T47D (cell line): Measurements from ENCODE around the gene CELSR1.

Experiments used
- DNase-seq, 2 experiments: peaks; one replicate each; pipeline versions ENCODE4 v3.0.0 to v3.0.0-alpha.2; 2011 to 2012; ENCODE audit warnings: low read depth in 1 of 2, low spot score in 1 of 2
- JUND ChIP-seq: IDR thresholded peaks from 2 replicates; pipeline ENCODE4 v1.6.1; 2012; ENCODE audit warnings: low read depth
- in situ Hi-C: cut with HindIII; loops from 2 replicates; pipeline ENCODE4 v1.10.0; 2016; ENCODE audit warnings: low sequenced_read_pairs, low pct_unique_long_range_greater_than_20kb

Gene CELSR1

DNA sequence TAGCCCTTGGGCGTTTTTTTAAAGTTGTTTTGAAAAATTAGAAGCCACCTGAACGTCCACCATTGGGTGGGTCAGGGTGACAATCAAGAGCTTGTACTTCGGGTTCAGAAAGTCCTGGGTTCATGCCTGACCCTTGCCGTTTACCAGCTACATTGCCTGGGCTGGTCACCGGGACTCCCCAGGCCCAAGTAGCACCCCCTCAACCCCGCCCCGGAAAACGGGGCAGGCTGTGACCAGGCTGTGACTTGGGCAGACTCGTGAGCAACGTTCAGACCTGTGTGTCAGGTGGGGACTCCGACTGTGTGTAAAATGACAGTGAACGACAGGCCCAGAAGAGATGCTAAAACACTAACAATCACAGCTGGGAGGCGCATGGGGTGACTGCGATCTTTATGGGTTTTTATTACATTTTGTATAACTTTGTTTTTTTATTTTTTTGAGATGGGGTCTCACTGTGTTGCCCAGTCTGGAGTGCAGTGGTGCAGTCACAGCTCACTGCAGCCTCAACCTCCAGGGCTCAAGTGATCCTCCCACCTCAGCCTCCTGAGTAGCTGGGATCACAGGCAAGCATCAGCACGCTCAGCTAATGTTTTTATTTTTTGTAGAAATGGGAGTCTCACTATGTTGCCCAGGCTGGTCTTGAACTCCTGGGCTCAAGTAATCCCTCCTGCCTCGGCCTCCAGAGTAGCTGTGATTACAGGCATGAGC, 145.1 kb downstream of the CELSR1 start:
- no peak for TF ChIP-seq JUND
- in situ Hi-C loops: no loop called here
- DNase-seq: no peak

DNA sequence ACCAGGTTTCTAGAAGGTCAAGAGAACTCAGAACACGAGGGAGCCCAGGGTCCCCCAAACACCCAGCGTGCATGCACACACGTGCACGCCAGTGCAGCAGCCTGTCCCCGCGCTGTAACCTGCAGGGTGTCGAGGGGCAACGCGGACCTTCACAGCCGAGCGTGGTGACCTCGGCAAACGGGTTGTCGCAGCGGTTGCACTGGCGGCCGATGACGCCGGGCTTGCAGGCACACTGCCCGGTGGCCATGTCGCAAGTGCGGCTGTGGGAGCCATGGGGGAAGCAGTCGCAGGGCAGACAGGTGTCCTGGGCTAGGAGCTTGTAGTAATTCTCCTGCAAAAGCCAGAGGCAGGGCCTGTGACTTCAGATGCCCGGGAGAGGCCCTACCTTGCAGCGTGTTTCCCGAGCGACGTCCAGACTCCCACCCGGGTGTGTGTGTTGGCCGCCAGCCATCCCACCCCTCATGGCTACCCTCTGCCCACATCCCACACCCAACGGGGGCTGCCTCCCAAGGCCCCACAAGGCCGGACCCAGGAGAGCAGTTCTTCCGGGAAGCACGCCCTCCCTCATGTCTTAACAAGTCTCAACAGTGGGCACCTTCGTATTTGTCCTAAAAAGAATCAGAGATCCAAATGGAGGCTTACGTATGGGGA, 145.8 kb downstream of the CELSR1 start:
- in situ Hi-C loops: no loop called here
- DNase-seq: no peak
- TF ChIP-seq JUND: no peak

DNA sequence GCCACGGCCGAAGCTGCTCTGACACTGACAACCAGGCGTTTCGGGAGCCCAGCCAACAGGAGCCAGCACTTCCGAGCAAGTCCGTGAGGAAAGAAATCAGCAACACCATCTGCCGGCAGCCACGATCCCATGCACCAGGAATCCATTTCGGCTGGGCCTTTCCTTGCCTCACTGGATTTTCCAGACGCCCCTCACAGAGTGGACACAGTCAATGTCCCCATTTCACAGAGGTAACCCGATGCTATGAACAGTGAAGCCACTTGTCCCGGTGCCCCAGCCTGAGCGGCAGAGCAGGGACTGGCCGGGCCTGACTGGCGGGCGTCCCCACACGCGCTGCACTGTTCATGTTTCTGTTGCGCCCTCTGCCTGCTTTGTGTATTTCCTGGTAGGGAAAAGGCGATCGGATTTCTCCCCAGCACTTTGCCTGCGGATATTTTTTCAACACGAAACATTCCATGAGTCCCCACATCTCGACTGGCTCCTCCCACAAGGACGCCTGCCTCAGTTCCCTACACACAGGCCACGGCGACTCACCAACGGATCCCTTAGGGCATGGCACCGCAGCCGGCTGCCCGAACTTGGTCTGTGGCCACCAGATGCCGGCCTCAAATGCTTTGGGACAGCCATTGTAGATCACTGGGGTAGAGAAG, 146.6 kb downstream of the CELSR1 start:
- peak in 1 of 2 experiments; percentile 37 for DNase-seq
- in situ Hi-C loops: no loop called here
- no peak for TF ChIP-seq JUND

DNA sequence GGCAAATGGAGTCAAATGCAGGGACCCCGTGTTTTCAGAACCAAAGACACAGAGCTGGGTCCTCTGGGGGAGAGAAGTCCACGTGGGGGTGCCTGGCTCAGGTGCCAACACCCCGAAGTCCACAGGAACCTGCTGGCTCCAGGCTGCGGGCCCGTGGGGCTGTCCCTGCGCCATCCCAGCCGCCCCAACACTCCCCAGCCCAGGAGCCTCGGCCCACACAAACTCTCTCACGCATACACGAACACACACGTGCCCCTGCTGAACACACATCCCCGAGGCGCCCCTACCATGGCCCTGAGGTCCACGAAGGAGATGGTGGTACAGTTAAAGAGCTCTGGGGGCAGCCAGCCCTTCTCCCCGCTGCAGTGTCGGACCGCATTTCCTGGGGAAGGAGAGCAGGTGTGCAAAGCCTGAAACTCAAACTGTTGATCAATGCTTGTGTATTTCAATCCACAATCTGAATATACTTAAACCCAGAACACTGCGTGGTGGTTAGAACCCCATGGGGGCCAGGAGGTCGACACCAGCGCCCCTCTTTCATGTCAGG, 147.2 kb downstream of the CELSR1 start:
- in situ Hi-C loops: no loop called here
- no peak for TF ChIP-seq JUND
- no peak for DNase-seq

DNA sequence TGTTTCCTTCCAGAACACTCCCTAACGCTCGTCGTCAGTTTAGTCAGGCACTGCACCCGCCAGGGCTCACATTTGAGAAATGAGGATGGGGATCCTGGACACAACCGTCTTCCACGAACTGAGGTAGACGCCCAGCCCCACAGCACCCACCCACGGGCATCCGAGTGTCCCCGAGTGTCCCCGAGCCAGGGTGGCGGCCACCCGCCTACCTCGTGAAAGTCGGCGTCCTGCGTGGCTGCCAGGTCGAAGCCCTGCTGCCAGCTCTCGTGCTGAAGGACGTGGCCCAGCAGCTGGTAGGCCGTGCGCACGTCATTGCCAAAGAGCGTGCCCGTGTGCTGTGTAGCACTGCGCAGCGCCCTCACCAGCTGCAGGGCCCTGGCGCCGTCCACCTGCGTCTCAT, 148.3 kb downstream of the CELSR1 start:
- TF ChIP-seq JUND: no peak
- in situ Hi-C loops: no loop called here
- no peak for DNase-seq

DNA sequence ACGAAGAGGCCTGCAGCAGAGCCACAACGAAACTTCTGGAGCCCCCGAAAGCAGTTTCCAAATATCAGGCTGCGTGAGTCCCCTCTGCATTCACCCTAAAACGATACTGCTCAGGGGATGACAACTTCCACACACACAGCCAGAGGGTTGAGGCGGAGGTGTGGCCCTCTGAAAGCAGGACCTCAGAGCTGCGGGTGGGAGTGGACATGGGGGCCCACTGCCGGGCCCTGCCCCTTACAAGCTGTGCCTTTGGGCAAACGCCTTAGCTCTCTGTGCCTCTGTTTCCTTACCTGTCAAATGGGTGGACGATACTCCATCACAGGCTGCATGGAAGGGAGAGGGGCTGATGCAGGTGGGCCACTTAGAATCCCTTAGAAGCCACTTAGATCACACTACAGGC, 148.8 kb downstream of the CELSR1 start:
- in situ Hi-C loops: no loop called here
- DNase-seq: no peak
- TF ChIP-seq JUND: no peak

DNA sequence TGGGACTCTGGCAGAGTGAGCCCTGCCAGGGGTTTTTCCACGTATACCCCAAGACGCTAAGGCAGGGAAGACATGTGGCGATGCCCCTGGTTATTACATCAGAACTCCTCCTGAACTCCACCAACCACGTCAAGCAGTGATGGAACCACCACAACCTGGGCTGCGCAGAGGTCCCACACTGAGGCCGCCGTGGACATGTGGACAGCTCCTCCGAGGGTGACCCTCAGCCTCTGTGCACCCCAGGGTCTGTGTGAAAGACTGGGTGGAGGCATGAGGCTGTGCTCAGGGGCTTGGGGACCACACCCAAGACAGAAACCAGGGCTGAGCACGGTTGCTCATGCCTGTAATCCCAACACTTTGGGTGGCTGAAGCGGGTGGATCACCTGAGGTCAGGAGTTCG, 149.7 kb downstream of the CELSR1 start:
- TF ChIP-seq JUND: no peak
- DNase-seq: no peak
- in situ Hi-C loops: no loop called here

DNA sequence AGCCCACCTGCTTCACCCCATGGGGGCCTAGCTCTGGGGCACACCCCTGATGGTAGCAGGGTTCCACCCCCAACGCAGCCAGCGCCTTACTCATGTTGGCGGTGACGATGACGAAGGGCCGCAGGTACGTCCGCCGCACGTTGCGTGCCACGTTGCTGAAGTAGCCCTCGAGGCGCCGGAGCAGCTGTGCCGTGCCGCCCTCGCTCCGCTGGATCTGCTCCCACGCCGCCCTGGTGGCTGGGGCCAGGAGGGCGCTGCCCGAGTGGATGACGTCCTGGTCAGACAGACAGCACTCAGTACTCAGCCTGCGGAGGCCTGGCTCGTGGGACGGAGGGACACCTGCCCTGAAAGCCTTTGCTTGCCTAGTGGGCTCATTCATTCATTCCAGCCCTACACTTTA, 151.1 kb downstream of the CELSR1 start:
- DNase-seq: no peak
- no peak for TF ChIP-seq JUND
- in situ Hi-C loops: no loop called here

DNA sequence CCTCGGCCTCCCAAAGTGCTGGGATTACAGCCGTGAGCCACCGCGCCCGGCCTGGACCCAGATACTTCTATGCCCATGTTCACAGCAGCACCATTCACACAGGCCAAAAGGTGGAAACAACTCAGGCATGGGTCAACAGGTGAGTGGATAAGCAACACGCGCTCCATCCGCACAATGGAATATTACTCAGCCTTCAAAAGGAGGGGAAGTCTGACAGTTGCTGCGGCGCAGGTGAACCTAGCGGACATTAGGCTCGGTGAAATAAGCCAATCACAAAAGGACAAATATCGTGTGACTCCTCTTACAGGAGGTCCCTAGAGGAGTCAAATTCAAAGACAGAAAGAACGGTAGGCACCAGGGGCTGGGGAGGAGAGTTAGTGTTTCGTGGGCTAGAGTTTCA, 154.9 kb downstream of the CELSR1 start:
- TF ChIP-seq JUND: no peak
- in situ Hi-C loops: no loop called here
- no peak for DNase-seq

DNA sequence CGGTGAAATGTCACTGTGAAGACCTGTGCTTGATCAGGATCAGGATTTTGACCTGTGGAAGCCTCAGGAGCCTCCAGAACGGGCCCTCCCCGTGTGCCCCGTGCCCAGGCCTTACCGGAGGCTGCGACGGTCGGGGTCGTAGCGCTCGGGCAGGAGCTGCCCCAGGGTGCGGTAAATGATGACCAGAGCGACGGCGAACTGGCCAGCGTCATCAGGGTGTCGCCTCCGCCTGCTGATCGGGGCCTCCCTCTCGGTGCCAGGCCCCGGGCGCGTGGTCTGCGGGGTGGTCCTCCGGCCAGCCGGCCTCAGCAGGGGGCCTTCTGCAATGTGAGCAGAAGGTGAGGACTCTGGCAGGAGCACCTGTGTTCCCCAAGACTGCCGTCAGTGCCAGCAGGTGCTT, 155.7 kb downstream of the CELSR1 start:
- no peak for DNase-seq
- in situ Hi-C loops: no loop called here
- TF ChIP-seq JUND: no peak

DNA sequence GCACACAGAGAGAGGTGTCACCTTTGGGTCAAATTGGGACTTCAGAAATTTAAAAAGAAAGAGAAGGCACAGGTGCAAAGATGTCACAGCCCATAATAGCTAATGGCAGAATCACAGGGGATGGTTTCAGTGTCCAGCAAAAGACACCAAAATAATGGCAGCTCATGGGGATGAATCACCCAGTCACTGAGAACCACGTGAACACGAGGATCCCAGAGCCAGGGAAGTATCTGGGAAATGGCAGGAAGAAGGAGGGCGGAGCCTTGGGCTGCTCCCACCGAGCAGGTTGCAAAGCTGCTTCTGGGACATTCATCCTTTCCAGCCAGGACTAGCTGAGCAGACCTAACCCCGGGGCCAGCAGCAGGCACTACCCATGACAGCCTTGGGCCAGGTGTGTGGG, 156.3 kb downstream of the CELSR1 start:
- TF ChIP-seq JUND: no peak
- in situ Hi-C loops: no loop called here
- DNase-seq: no peak

DNA sequence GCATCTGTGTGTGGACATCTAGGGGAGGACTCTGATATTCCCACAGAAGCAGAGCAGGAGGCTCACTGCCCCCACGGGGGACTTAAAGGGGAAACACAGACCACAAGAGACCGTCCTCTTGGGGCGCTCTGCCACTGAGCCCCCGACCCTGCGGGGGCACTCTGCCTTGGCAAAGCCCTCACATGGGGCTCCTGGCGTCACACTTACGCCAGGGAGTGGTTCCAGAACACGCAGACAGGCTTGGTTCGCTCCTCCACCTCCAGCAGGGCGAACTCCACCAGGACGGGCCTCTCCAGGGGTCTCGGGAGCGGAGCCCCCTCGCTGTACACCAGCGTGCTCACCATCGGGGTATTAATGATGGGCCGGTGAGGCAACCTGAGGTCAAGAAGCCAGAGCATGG, 156.8 kb downstream of the CELSR1 start:
- in situ Hi-C loops: no loop called here
- no peak for TF ChIP-seq JUND
- no peak for DNase-seq

DNA sequence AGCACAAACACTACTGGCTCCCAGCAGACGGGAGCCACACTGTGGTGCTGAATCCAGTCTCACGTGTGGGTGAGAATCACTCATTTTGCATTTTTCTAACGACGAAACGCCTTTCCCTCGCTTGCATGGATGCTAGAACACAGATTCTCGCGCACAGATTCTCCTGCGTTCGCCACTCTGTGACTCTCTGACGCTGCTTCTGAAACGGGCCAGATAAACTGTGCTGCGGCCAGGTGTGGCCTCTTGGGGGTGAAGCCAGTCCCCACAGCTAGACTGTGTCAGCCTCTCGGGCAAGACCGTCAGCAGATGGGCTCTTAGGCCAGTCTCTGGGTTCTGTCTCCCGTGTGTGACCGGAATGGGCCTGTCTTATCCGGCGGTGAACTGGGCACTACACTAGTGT, 157.4 kb downstream of the CELSR1 start:
- no peak for DNase-seq
- no peak for TF ChIP-seq JUND
- in situ Hi-C loops: no loop called here
